Natural killer cell (primary cell): ENCODE data around the gene BNC2. TPM values are rescaled to one million over a fixed set of nuclear protein-coding genes. Genes with fewer than 3 reads are reported as not detected.

Source experiments
- ATAC-seq, 3 donors: fragments of 150-1000 bp in 2 of 3; fragments of 200-7000 bp in 1 of 3; cut with Tn5 transposase; 1 replicate in 1 of 3; 2 replicates in 2 of 3; pipeline ENCODE4 v1.10.0; 2021; ENCODE audit warnings: mild to moderate bottlenecking in 2 of 3, moderate library complexity in 2 of 3
- DNase-seq, 2 donors: peaks; one replicate each; pipeline versions ENCODE4 v3.0.0 to v3.0.0-alpha.2; 2013 to 2021; ENCODE audit warnings: mixed read lengths in 1 of 2
- H3K27ac ChIP-seq: one replicate; pipeline ENCODE4 v1.5.1; 2013; ENCODE audit warnings: mild to moderate bottlenecking, low read length
- H3K27me3 ChIP-seq: one replicate; pipeline ENCODE4 v1.6.1; 2013; ENCODE audit warnings: low read length; ENCODE audit not compliant: control insufficient read depth, insufficient read depth
- H3K36me3 ChIP-seq: one replicate; pipeline ENCODE4 v1.6.1; 2013; ENCODE audit warnings: low read length; ENCODE audit not compliant: control insufficient read depth, insufficient read depth
- H3K4me1 ChIP-seq: one replicate; pipeline ENCODE4 v1.6.1; 2013; ENCODE audit warnings: low read length; ENCODE audit not compliant: control insufficient read depth, insufficient read depth
- H3K4me3 ChIP-seq: one replicate; pipeline ENCODE4 v1.5.1; 2013; ENCODE audit warnings: low read length
- H3K9me3 ChIP-seq: one replicate; pipeline ENCODE4 v1.6.1; 2013; ENCODE audit warnings: low read length; ENCODE audit not compliant: control insufficient read depth, insufficient read depth
- H3K27ac Mint-ChIP-seq, 2 donors: one replicate each; pipeline ENCODE4 v1.8.0; 2022; ENCODE audit warnings: mild to moderate bottlenecking in 2 of 2, mixed read lengths in 2 of 2, moderate library complexity in 1 of 2
- H3K27me3 Mint-ChIP-seq, 2 donors: one replicate each; pipeline ENCODE4 v1.8.0; 2022; ENCODE audit warnings: low read depth in 2 of 2, mixed read lengths in 2 of 2
- H3K36me3 Mint-ChIP-seq: one replicate; pipeline ENCODE4 v1.8.0; 2022; ENCODE audit warnings: mixed read lengths
- H3K4me1 Mint-ChIP-seq, 2 donors: one replicate each; pipeline ENCODE4 v1.8.0; 2022; ENCODE audit warnings: mixed read lengths in 2 of 2
- H3K4me3 Mint-ChIP-seq: one replicate; pipeline ENCODE4 v1.8.0; 2022; ENCODE audit warnings: mild to moderate bottlenecking, moderate library complexity, mixed read lengths
- H3K9me3 Mint-ChIP-seq, 2 donors: one replicate each; pipeline ENCODE4 v1.8.0; 2022; ENCODE audit warnings: mixed read lengths in 2 of 2
- WGBS: methylation state at CpG from one replicate; pipeline ENCODE4 v1.1.7; 2013; ENCODE audit warnings: missing lambda C conversion rate; ENCODE audit not compliant: insufficient coverage; 5-methylcytosine and 5-hydroxymethylcytosine counted together
- intact Hi-C: fragments of 100-400 bp; cut with micrococcal nuclease; formaldehyde crosslinking; loops from one replicate; pipeline ENCODE4 v1.14.2; 2022
- total RNA-seq, 4 donors: library from RNA; stranded (reverse); fragments of 120-200 nt in 1 of 4; gene quantifications; one replicate each; pipeline versions ENCODE4 v1.2.3 to v1.2.4, GENCODE V29; 2013 to 2022
- TF ChIP-seq, protein P1 (sequence below): fragments of 200-600 bp; IDR thresholded peaks from one replicate; pipeline ENCODE4 v1.8.0; 2022; ENCODE audit warnings: antibody characterized with exemption

The BNC2 gene
- total RNA-seq, 3 donors from 2014 or later (not counting 1 experiment from before 2014, with no cell fraction given), result 36.9 to 84.2 (median 66.5) TPM

- no peak overlapping the region for H3K4me3 Mint-ChIP-seq
- Histone ChIP-seq H3K9me3 (no peaks in the 10 kb centered on the region), H3K36me3 (no peaks in the 10 kb centered on the region), H3K4me1 (no peaks in the 10 kb centered on the region), H3K4me3 (no peak overlapping the region), H3K27me3 (no peaks in the 10 kb centered on the region), H3K27ac (no peak overlapping the region)
- H3K36me3 Mint-ChIP-seq, result peaks cover 5% of the 10 kb centered on the region
- intact Hi-C loops, result no loop called here
- ATAC-seq (no peak), DNase-seq (no peak)
- TF ChIP-seq, protein P1, sequence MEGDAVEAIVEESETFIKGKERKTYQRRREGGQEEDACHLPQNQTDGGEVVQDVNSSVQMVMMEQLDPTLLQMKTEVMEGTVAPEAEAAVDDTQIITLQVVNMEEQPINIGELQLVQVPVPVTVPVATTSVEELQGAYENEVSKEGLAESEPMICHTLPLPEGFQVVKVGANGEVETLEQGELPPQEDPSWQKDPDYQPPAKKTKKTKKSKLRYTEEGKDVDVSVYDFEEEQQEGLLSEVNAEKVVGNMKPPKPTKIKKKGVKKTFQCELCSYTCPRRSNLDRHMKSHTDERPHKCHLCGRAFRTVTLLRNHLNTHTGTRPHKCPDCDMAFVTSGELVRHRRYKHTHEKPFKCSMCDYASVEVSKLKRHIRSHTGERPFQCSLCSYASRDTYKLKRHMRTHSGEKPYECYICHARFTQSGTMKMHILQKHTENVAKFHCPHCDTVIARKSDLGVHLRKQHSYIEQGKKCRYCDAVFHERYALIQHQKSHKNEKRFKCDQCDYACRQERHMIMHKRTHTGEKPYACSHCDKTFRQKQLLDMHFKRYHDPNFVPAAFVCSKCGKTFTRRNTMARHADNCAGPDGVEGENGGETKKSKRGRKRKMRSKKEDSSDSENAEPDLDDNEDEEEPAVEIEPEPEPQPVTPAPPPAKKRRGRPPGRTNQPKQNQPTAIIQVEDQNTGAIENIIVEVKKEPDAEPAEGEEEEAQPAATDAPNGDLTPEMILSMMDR, result no peak
- H3K27ac Mint-ChIP-seq, result no peak overlapping the region
- WGBS, result 83% methylated on average over 1 of the region's 3 CpGs
- H3K27me3 Mint-ChIP-seq, result no peaks in the 10 kb centered on the region
- H3K4me1 Mint-ChIP-seq, result peaks cover 6 to 11% of the 10 kb centered on the region in 2 donors
- no peaks in the 10 kb centered on the region for H3K9me3 Mint-ChIP-seq
Observed at GRCh38 chr9:16532272-16532671, 338.2 kb downstream of the BNC2 start.

DNA sequence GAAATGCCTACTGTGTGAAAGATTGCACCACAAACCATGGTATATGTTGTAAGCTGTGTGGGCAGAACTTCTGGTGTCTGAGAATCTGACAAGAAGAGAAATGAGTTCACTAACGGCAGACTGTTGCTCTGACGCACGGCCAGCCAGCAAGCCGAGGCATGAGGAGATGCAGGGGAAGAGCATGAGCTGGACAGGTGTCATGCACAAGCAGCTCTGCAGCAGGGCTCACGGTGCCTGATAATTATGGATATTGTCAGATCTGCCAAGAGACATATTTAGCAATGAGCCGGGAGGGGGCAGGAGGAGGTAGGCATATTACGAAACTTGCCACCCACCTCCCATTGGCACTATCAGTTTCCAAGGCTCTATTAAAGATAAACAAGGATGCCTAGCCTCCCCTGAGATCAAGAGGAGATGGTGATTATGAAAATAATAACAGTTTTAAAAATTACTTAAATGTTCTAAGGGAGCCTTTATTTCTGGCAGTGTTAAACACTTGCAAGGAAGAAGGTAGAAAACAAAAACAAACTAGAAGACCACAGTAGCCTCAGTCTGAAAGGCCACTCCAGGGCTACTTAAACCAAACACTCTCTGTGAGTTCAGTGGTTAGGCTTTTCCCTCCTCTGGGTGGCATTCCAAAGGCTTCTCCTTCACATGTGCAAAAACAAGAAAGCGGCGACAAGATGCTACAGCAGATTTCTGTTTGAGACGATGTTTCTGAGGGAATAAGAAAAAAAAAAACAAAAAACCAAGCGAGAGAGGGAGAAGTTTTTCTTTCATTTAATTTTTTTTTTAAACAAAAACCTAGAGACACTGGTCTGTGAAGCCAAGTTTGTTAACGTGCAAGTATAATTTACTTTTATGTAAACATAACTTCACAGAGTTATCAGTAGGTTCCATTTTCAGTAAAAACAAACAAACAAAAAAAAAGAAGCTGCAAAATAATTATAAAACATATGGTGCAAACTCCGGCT is 339.5 kb downstream of the BNC2 start:
- H3K4me3 Mint-ChIP-seq, result no peak overlapping the region
- no peaks in the 10 kb centered on the region for H3K9me3 Mint-ChIP-seq
- H3K9me3 ChIP-seq, result no peaks in the 10 kb centered on the region
- H3K36me3 Mint-ChIP-seq, result peaks cover 5% of the 10 kb centered on the region
- no peaks in the 10 kb centered on the region for H3K27me3 Mint-ChIP-seq
- H3K4me1 ChIP-seq, result no peaks in the 10 kb centered on the region
- H3K4me3 ChIP-seq, result no peak overlapping the region
- no peaks in the 10 kb centered on the region for H3K27me3 ChIP-seq
- TF ChIP-seq, protein P1, result no peak
- DNase-seq, result no peak
- H3K4me1 Mint-ChIP-seq, result peaks cover 6 to 8% of the 10 kb centered on the region in 2 donors
- no peak overlapping the region for H3K27ac ChIP-seq
- H3K27ac Mint-ChIP-seq, result no peak overlapping the region
- no peak for ATAC-seq
- 91% methylated on average over 10 of the region's 13 CpGs for WGBS
- no peaks in the 10 kb centered on the region for H3K36me3 ChIP-seq
- intact Hi-C loops, result no loop called here

DNA sequence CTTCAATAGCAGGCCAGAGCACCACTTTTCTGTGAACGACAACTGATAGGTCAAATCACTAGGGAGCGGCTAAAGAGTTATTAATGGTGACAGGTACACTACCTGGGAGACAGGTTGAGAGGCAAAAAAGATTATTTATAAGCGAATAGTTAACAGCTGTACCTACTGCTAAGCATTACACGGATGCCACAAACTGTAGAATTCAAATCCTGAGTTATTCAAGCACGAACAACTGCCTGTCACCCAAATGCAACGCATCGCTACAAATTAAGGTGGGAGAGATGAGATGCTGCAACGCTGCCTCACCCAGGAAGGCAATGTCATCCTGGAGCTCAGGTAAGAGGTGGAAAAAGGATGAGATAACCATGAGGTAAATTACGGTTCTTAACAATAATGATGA is 342.9 kb downstream of the BNC2 start:
- Mint-ChIP-seq H3K36me3 (peaks cover 5% of the 10 kb centered on the region), H3K4me1 (peaks cover 4 to 10% of the 10 kb centered on the region in 2 donors), H3K9me3 (no peaks in the 10 kb centered on the region), H3K27ac (no peak overlapping the region), H3K4me3 (no peak overlapping the region), H3K27me3 (no peaks in the 10 kb centered on the region)
- DNase-seq (no peak), ATAC-seq (no peak)
- WGBS, result 92% methylated on average over 9 of the region's 9 CpGs
- H3K9me3 ChIP-seq, result no peaks in the 10 kb centered on the region
- H3K27me3 ChIP-seq, result no peaks in the 10 kb centered on the region
- no peak overlapping the region for H3K4me3 ChIP-seq
- TF ChIP-seq, protein P1, result no peak
- intact Hi-C loops, result no loop called here
- no peaks in the 10 kb centered on the region for H3K4me1 ChIP-seq
- no peaks in the 10 kb centered on the region for H3K36me3 ChIP-seq
- no peak overlapping the region for H3K27ac ChIP-seq
